ENCODE data around the gene HPSE2. TPM values are rescaled to one million over a fixed set of nuclear protein-coding genes. Genes with fewer than 3 reads are reported as not detected.

Gene HPSE2
- polyA plus RNA-seq, 1 of the 3 experiments (the other 2 are of a cell fraction): not detected

- Histone ChIP-seq H3K27ac (ENCODE audit: low read depth in 2 of 2, low read length in 1 of 2) (no peak overlapping the region), H3K36me3 (replicated peaks in 1 of 2; ENCODE audit: control insufficient read depth in 1 of 2, insufficient read depth in 2 of 2, low read length in 1 of 2) (no peaks in the 10 kb centered on the region), H3K9me3 (no peaks in the 10 kb centered on the region), H3K4me3 (ENCODE audit: low read depth in 2 of 2, low read length in 1 of 2) (no peak overlapping the region), H4K20me1 (ENCODE audit: insufficient read depth) (no peaks in the 10 kb centered on the region), H3K79me2 (ENCODE audit: insufficient read depth) (no peaks in the 10 kb centered on the region), H3K4me2 (no peak overlapping the region), H3K9ac (no peak overlapping the region), H2AFZ (ENCODE audit: low read depth) (no peak overlapping the region), H3F3A (replicated peaks; ENCODE audit: insufficient read depth) (no peaks in the 10 kb centered on the region), H3K4me1 (ENCODE audit: control insufficient read depth in 1 of 2, insufficient read depth in 2 of 2, low read depth in 1 of 2, low read length in 1 of 2) (no peaks in the 10 kb centered on the region), H3K27me3 (ENCODE audit: insufficient read depth) (no peaks in the 10 kb centered on the region), H3K9me2 (no peaks in the 10 kb centered on the region; the same call in 1 of the 2 replicates)
- TF ChIP-seq REST (IDR thresholded peaks at IDR 0.05; ENCODE audit: low read depth, low read length) (no peak), MEF2A (IDR thresholded peaks at IDR 0.05; ENCODE audit: borderline replicate concordance, low read depth) (no peak), TAF1 (IDR thresholded peaks at IDR 0.05; ENCODE audit: borderline replicate concordance, low read depth, low read length) (no peak), POLR2AphosphoS5 (IDR thresholded peaks at IDR 0.05; ENCODE audit: low read depth, low read length) (no peak)
- CTCF ChIA-PET: interaction anchor here (2.4 kb wide), 1 partner anchor 200 kb away, joined by 8 read pairs; no protein-coding TSS in a partner anchor
- WGBS (ENCODE audit: low lambda C conversion rate): 4% methylated on average over 1 of the region's 1 CpG
- DNase-seq: no peak
- POLR2A ChIA-PET: interaction anchor here (0.5 kb wide), 1 partner anchor 1045 kb away, joined by 3 read pairs; no protein-coding TSS in a partner anchor
Measured at GRCh38 chr10:98667081-98667480, 568.6 kb downstream of the HPSE2 start.

GRCh38 chr10:98666276-98666675 lies 569.4 kb downstream of the HPSE2 start:
- TF ChIP-seq FOXJ3 (CRISPR knock-in tag; IDR thresholded peaks at IDR 0.05): no peak
- no peak for TF ChIP-seq TAF1 (IDR thresholded peaks at IDR 0.05; ENCODE audit: borderline replicate concordance, low read depth, low read length)
- no peak for TF ChIP-seq CHD2 (IDR thresholded peaks at IDR 0.05; ENCODE audit: low read length, partially characterized antibody)
- TF ChIP-seq MEF2A (IDR thresholded peaks at IDR 0.05; ENCODE audit: borderline replicate concordance, low read depth): no peak
- no peak for TF ChIP-seq ELF1 (IDR thresholded peaks at IDR 0.05)
- TF ChIP-seq YY1 (IDR thresholded peaks at IDR 0.05; ENCODE audit: low read depth): no peak
- no peak for TF ChIP-seq SMC3 (IDR thresholded peaks at IDR 0.05; ENCODE audit: low read depth, low read length)
- TF ChIP-seq PBX3 (IDR thresholded peaks at IDR 0.05): no peak
- no peak for TF ChIP-seq USF2 (IDR thresholded peaks at IDR 0.05; ENCODE audit: borderline replicate concordance, low read depth, low read length)
- no peak for TF ChIP-seq RXRA (IDR thresholded peaks at IDR 0.05; ENCODE audit: borderline replicate concordance, low read depth)
- TF ChIP-seq IRF3 (IDR thresholded peaks at IDR 0.05; ENCODE audit: low read depth, low read length): no peak
- POLR2A ChIA-PET: no interaction called here

More at GRCh38 chr10:98666276-98666675, 569.4 kb downstream of the HPSE2 start:
- Histone ChIP-seq H3K9me3 (no peaks in the 10 kb centered on the region), H3K4me2 (no peak overlapping the region), H3K9ac (no peak overlapping the region), H3K36me3 (replicated peaks in 1 of 2; ENCODE audit: control insufficient read depth in 1 of 2, insufficient read depth in 2 of 2, low read length in 1 of 2) (no peaks in the 10 kb centered on the region), H3K9me2 (no peaks in the 10 kb centered on the region; the same call in 1 of the 2 replicates), H3K4me1 (ENCODE audit: control insufficient read depth in 1 of 2, insufficient read depth in 2 of 2, low read depth in 1 of 2, low read length in 1 of 2) (no peaks in the 10 kb centered on the region), H4K20me1 (ENCODE audit: insufficient read depth) (no peaks in the 10 kb centered on the region), H3F3A (replicated peaks; ENCODE audit: insufficient read depth) (no peaks in the 10 kb centered on the region), H3K27ac (ENCODE audit: low read depth in 2 of 2, low read length in 1 of 2) (no peak overlapping the region), H3K4me3 (ENCODE audit: low read depth in 2 of 2, low read length in 1 of 2) (no peak overlapping the region), H3K27me3 (ENCODE audit: insufficient read depth) (no peaks in the 10 kb centered on the region), H2AFZ (ENCODE audit: low read depth) (no peak overlapping the region), H3K79me2 (ENCODE audit: insufficient read depth) (no peaks in the 10 kb centered on the region)
- CTCF ChIA-PET: interaction anchor here (2.4 kb wide), 1 partner anchor 199 kb away, joined by 8 read pairs; no protein-coding TSS in a partner anchor
- DNase-seq: no peak

All from SK-N-SH (cell line).